ENCODE data around the gene APCDD1L.
"Not testable (repeated sequence)": the region's sequence is repeated elsewhere in the genome, so short reads cannot be mapped to it uniquely, and the experiment has no call there.

The APCDD1L gene

GRCh38 chr20:58435237-58435636 is 80.0 kb downstream of the APCDD1L start:
- FAIRE-seq, result no peak

- no peak for FAIRE-seq
Observed at GRCh38 chr20:58434326-58434725, 80.9 kb downstream of the APCDD1L start.

- no peak for FAIRE-seq
Observed at GRCh38 chr20:58433759-58434158, 81.4 kb downstream of the APCDD1L start.

- FAIRE-seq, result no peak
Observed at GRCh38 chr20:58433029-58433647, 82.1 kb downstream of the APCDD1L start.

GRCh38 chr20:58432186-58432954 is 82.8 kb downstream of the APCDD1L start:
- FAIRE-seq, result no peak

- FAIRE-seq, result no peak
Observed at GRCh38 chr20:58431134-58431533, 84.1 kb downstream of the APCDD1L start.

GRCh38 chr20:58429303-58429702 is 85.9 kb downstream of the APCDD1L start:
- no peak for FAIRE-seq

GRCh38 chr20:58428364-58428763 is 86.8 kb downstream of the APCDD1L start:
- no peak for FAIRE-seq

- FAIRE-seq, result not testable (repeated sequence)
Observed at GRCh38 chr20:58427571-58427970, 87.6 kb downstream of the APCDD1L start.

- no peak for FAIRE-seq
Observed at GRCh38 chr20:58424218-58424969, 90.8 kb downstream of the APCDD1L start.

GRCh38 chr20:58421497-58421850 is 93.7 kb downstream of the APCDD1L start:
- no peak for FAIRE-seq

GRCh38 chr20:58420798-58421496 is 94.3 kb downstream of the APCDD1L start:
- FAIRE-seq, result no peak

- FAIRE-seq, result no peak
Observed at GRCh38 chr20:58418949-58419748, 96.0 kb downstream of the APCDD1L start.

GRCh38 chr20:58417438-58417837 is 97.8 kb downstream of the APCDD1L start:
- FAIRE-seq, result no peak

GRCh38 chr20:58416835-58417234 is 98.4 kb downstream of the APCDD1L start:
- FAIRE-seq, result no peak

GRCh38 chr20:58416057-58416456 is 99.1 kb downstream of the APCDD1L start:
- no peak for FAIRE-seq

GRCh38 chr20:58414786-58415185 is 100.4 kb downstream of the APCDD1L start:
- FAIRE-seq, result not testable (repeated sequence)

- not testable (repeated sequence) for FAIRE-seq
Observed at GRCh38 chr20:58414216-58414615, 101.0 kb downstream of the APCDD1L start.

Data from A204.1 (cell line).